WTC11 (cell line): ENCODE measurements around the gene ZDHHC6. TPM values are rescaled to one million over a fixed set of nuclear protein-coding genes. Genes with fewer than 3 reads are reported as not detected.

Experiments
- ATAC-seq: fragments of 200-7000 bp; cut with Tn5 transposase; 2 replicates; pipeline ENCODE4 v1.10.0; 2021; ENCODE audit warnings: mild to moderate bottlenecking, moderate library complexity
- CTCF ChIA-PET: fragments of 300-600 bp; sonication (Branson Sonifier 250); formaldehyde crosslinking; loops from one replicate; lab custom pipeline; 2021; ENCODE audit warnings: antibody characterized with exemption; lab: Charles Lee
- POLR2A ChIA-PET: fragments of 350-600 bp; sonication (Branson Sonifier 250); formaldehyde crosslinking; loops from one replicate; lab custom pipeline; 2021; ENCODE audit warnings: antibody characterized with exemption; lab: Charles Lee
- DNase-seq: peaks from one replicate; pipeline ENCODE4 v3.0.0; 2021; ENCODE audit warnings: low spot score
- H3K27ac Mint-ChIP-seq: 2 replicates; pipeline ENCODE4 v1.8.0; 2021; ENCODE audit warnings: mixed read lengths
- H3K27me3 Mint-ChIP-seq: 2 replicates; pipeline ENCODE4 v1.8.0; 2021; ENCODE audit warnings: low read depth, mild to moderate bottlenecking, moderate library complexity, mixed read lengths
- H3K36me3 Mint-ChIP-seq: 2 replicates; pipeline ENCODE4 v1.8.0; 2021; ENCODE audit warnings: mixed read lengths
- H3K4me1 Mint-ChIP-seq: 2 replicates; pipeline ENCODE4 v1.8.0; 2022; ENCODE audit warnings: mixed read lengths
- H3K4me3 Mint-ChIP-seq: 2 replicates; pipeline ENCODE4 v1.8.0; 2021; ENCODE audit warnings: mild to moderate bottlenecking, moderate library complexity, mixed read lengths
- H3K9me3 Mint-ChIP-seq: 2 replicates; pipeline ENCODE4 v1.8.0; 2021; ENCODE audit warnings: mixed read lengths
- ATF2 ChIP-seq: sonication (generic); formaldehyde crosslinking; IDR thresholded peaks from 2 replicates; pipeline ENCODE4 v1.8.1; 2022; ENCODE audit warnings: low read depth, missing genetic modification reagents, borderline replicate concordance
- ATF3 ChIP-seq: sonication (generic); formaldehyde crosslinking; conservative IDR thresholded peaks from 2 replicates; pipeline ENCODE4 v1.8.1; 2022; ENCODE audit warnings: mild to moderate bottlenecking, missing genetic modification reagents
- CREB1 ChIP-seq: sonication (generic); formaldehyde crosslinking; IDR thresholded peaks from 2 replicates; pipeline ENCODE4 v1.8.0; 2023; ENCODE audit warnings: mild to moderate bottlenecking, missing genetic modification reagents
- ELF4 ChIP-seq: sonication (generic); formaldehyde crosslinking; IDR thresholded peaks from 2 replicates; pipeline ENCODE4 v1.8.1; 2022; ENCODE audit warnings: low read depth, mild to moderate bottlenecking, moderate library complexity, missing genetic modification reagents
- ETV6 ChIP-seq: sonication (generic); formaldehyde crosslinking; IDR thresholded peaks from 2 replicates; pipeline ENCODE4 v1.8.1; 2022; ENCODE audit warnings: mild to moderate bottlenecking, missing genetic modification reagents
- FOXK1 ChIP-seq: sonication (generic); formaldehyde crosslinking; IDR thresholded peaks from 2 replicates; pipeline ENCODE4 v1.8.0; 2022; ENCODE audit warnings: mild to moderate bottlenecking, moderate library complexity, missing genetic modification reagents
- GRHL2 ChIP-seq: fragments of 250-450 bp; sonication (Bioruptor Pico); IDR thresholded peaks from 2 replicates; pipeline ENCODE4 v1.8.0; 2022; ENCODE audit warnings: mild to moderate bottlenecking, moderate library complexity; ENCODE audit not compliant: insufficient replicate concordance, severe bottlenecking
- HMGA2 ChIP-seq: fragments of 250-450 bp; sonication (Bioruptor Pico); IDR thresholded peaks from 2 replicates; pipeline ENCODE4 v1.4.0; 2021; ENCODE audit warnings: mild to moderate bottlenecking, moderate library complexity
- HMGXB4 ChIP-seq: sonication (generic); formaldehyde crosslinking; IDR thresholded peaks from 2 replicates; pipeline ENCODE4 v1.8.1; 2023; ENCODE audit warnings: mild to moderate bottlenecking, moderate library complexity, missing genetic modification reagents
- TEAD4 ChIP-seq: sonication (generic); formaldehyde crosslinking; IDR thresholded peaks from 2 replicates; pipeline ENCODE4 v1.8.0; 2022; ENCODE audit warnings: mild to moderate bottlenecking, missing genetic modification reagents
- USF2 ChIP-seq: sonication (generic); formaldehyde crosslinking; IDR thresholded peaks from 2 replicates; pipeline ENCODE4 v1.8.1; 2023; ENCODE audit warnings: mild to moderate bottlenecking, missing genetic modification reagents, moderate library complexity
- ZNF281 ChIP-seq: sonication (generic); formaldehyde crosslinking; IDR thresholded peaks from 2 replicates; pipeline ENCODE4 v1.8.0; 2023; ENCODE audit warnings: mild to moderate bottlenecking, missing genetic modification reagents
- ZNF317 ChIP-seq: sonication (generic); formaldehyde crosslinking; IDR thresholded peaks from 2 replicates; pipeline ENCODE4 v1.8.1; 2023; ENCODE audit warnings: low read depth, mild to moderate bottlenecking, moderate library complexity, missing genetic modification reagents, borderline replicate concordance
- ZNF416 ChIP-seq: fragments of 250-450 bp; sonication (Bioruptor Pico); IDR thresholded peaks from 2 replicates; pipeline ENCODE4 v1.9.0; 2021; ENCODE audit warnings: mild to moderate bottlenecking, inconsistent platforms
- ZNF425 ChIP-seq: fragments of 250-450 bp; sonication (Bioruptor Pico); conservative IDR thresholded peaks from 2 replicates; pipeline ENCODE4 v1.9.0; 2021; ENCODE audit warnings: mild to moderate bottlenecking
- ZNF512 ChIP-seq: sonication (generic); formaldehyde crosslinking; IDR thresholded peaks from 2 replicates; pipeline ENCODE4 v1.8.1; 2022; ENCODE audit warnings: missing genetic modification reagents, borderline replicate concordance
- total RNA-seq: library from RNA; stranded (reverse); gene quantifications from 3 replicates; pipeline ENCODE4 v1.2.3, GENCODE V29; 2021

ZDHHC6 gene
- total RNA-seq, 1 experiment from 2014 or later: 22.1 TPM

GRCh38 chr10:112383325-112383724 lies 63.4 kb downstream of the ZDHHC6 start:
- POLR2A ChIA-PET: no interaction called here
- no peak for DNase-seq

More at GRCh38 chr10:112383325-112383724, 63.4 kb downstream of the ZDHHC6 start:
- H3K36me3 Mint-ChIP-seq: no peaks in the 10 kb centered on the region
- CTCF ChIA-PET: no interaction called here
- TF ChIP-seq ATF2 (CRISPR knock-in tag) (no peak), HMGXB4 (CRISPR knock-in tag) (no peak), ZNF416 (CRISPR knock-in tag) (no peak), ELF4 (CRISPR knock-in tag) (no peak), ZNF317 (no peak), ZNF281 (no peak), ETV6 (CRISPR knock-in tag) (no peak), TEAD4 (CRISPR knock-in tag) (no peak), ZNF425 (CRISPR knock-in tag) (no peak), CREB1 (CRISPR knock-in tag) (no peak), FOXK1 (CRISPR knock-in tag) (no peak), USF2 (CRISPR knock-in tag) (no peak), GRHL2 (CRISPR knock-in tag) (no peak), ATF3 (CRISPR knock-in tag) (no peak), HMGA2 (CRISPR knock-in tag) (no peak), ZNF512 (no peak)
- TF ChIP-seq, all 79 proteins: peak for 0
- ATAC-seq: no peak
- no peak overlapping the region for H3K27ac Mint-ChIP-seq
- no peak overlapping the region for H3K4me3 Mint-ChIP-seq
- H3K9me3 Mint-ChIP-seq: no peaks in the 10 kb centered on the region
- no peaks in the 10 kb centered on the region for H3K27me3 Mint-ChIP-seq
- no peaks in the 10 kb centered on the region for H3K4me1 Mint-ChIP-seq
